ENCODE data around the gene FRMD4A. TPM values are rescaled to one million over a fixed set of nuclear protein-coding genes. Genes with fewer than 3 reads are reported as not detected.

The FRMD4A gene
- polyA plus RNA-seq, 1 of the 3 experiments (the other 2 are of a cell fraction), result 37.7 TPM

GRCh38 chr10:14084875-14085274, 245.8 kb downstream of the FRMD4A start:
- Histone ChIP-seq H3K9me3 (no peaks in the 10 kb centered on the region), H3K79me2 (ENCODE audit: insufficient read depth) (no peaks in the 10 kb centered on the region), H3K9ac (no peak overlapping the region), H2AFZ (ENCODE audit: low read depth) (no peak overlapping the region), H3K27me3 (ENCODE audit: insufficient read depth) (no peaks in the 10 kb centered on the region), H3F3A (replicated peaks; ENCODE audit: insufficient read depth) (peaks cover 7% of the 10 kb centered on the region), H4K20me1 (ENCODE audit: insufficient read depth) (no peaks in the 10 kb centered on the region), H3K4me3 (ENCODE audit: low read depth in 2 of 2, low read length in 1 of 2) (no peak overlapping the region), H3K4me2 (no peak overlapping the region), H3K27ac (ENCODE audit: low read depth in 2 of 2, low read length in 1 of 2) (no peak overlapping the region), H3K4me1 (ENCODE audit: control insufficient read depth in 1 of 2, insufficient read depth in 2 of 2, low read depth in 1 of 2, low read length in 1 of 2) (peaks cover 0 to 25% of the 10 kb centered on the region in 2 experiments; a peak in 2 of 4 replicates), H3K36me3 (replicated peaks in 1 of 2; ENCODE audit: control insufficient read depth in 1 of 2, insufficient read depth in 2 of 2, low read length in 1 of 2) (no peaks in the 10 kb centered on the region), H3K9me2 (no peaks in the 10 kb centered on the region)
- POLR2A ChIA-PET, result no interaction called here
- 73% methylated on average over 7 of the region's 7 CpGs for WGBS (ENCODE audit: low lambda C conversion rate)
- CTCF ChIA-PET, result interaction anchor here (1.2 to 1.5 kb wide), 3 partner anchors 9 to 154 kb away, joined by 3 to 5 read pairs (median 4); no protein-coding TSS in a partner anchor
- no peak for DNase-seq
- TF ChIP-seq MXI1 (IDR thresholded peaks at IDR 0.05; ENCODE audit: low read depth, low read length) (no peak), RXRA (IDR thresholded peaks at IDR 0.05; ENCODE audit: borderline replicate concordance, low read depth) (no peak), EP300 (IDR thresholded peaks at IDR 0.05; ENCODE audit: borderline replicate concordance in 1 of 2, low read depth in 1 of 2, low read length in 1 of 2) (no peak), ZBTB33 (IDR thresholded peaks at IDR 0.05; ENCODE audit: borderline replicate concordance, low read depth) (no peak), GABPA (IDR thresholded peaks at IDR 0.05; ENCODE audit: low read depth) (no peak), FOXJ3 (CRISPR knock-in tag; IDR thresholded peaks at IDR 0.05) (no peak), JUND (IDR thresholded peaks at IDR 0.05) (no peak), YY1 (IDR thresholded peaks at IDR 0.05; ENCODE audit: low read depth) (no peak), REST (IDR thresholded peaks at IDR 0.05; ENCODE audit: low read depth, low read length) (no peak), SMC3 (IDR thresholded peaks at IDR 0.05; ENCODE audit: low read depth, low read length) (no peak), PBX3 (IDR thresholded peaks at IDR 0.05) (no peak), IRF3 (IDR thresholded peaks at IDR 0.05; ENCODE audit: low read depth, low read length) (no peak), TAF1 (IDR thresholded peaks at IDR 0.05; ENCODE audit: borderline replicate concordance, low read depth, low read length) (no peak), SIN3A (IDR thresholded peaks at IDR 0.05; ENCODE audit: borderline replicate concordance, low read depth, low read length) (no peak)
